ENCODE results near the gene DNAJC5.

GRCh38 chr20:63959699-63960075, 64.8 kb downstream of the DNAJC5 start:
- TF ChIP-seq PATZ1 (CRISPR knock-in tag; IDR thresholded peaks at IDR 0.05; ENCODE audit: borderline replicate concordance) (no peak), PPARA (CRISPR knock-in tag; IDR thresholded peaks at IDR 0.05; ENCODE audit: borderline replicate concordance) (no peak), ZNF70 (CRISPR knock-in tag; IDR thresholded peaks at IDR 0.05) (no peak), ESRRG (CRISPR knock-in tag; IDR thresholded peaks at IDR 0.05) (no peak), ZNF565 (CRISPR knock-in tag; conservative IDR thresholded peaks at IDR 0.05; ENCODE audit: low read depth) (no peak), ZFP30 (CRISPR knock-in tag; IDR thresholded peaks at IDR 0.05) (no peak), RARB (CRISPR knock-in tag; IDR thresholded peaks at IDR 0.05) (no peak), CSDC2 (CRISPR knock-in tag; IDR thresholded peaks at IDR 0.05) (no peak), ZFP3 (CRISPR knock-in tag; IDR thresholded peaks at IDR 0.05) (no peak), ARNTL (CRISPR knock-in tag; IDR thresholded peaks at IDR 0.05; ENCODE audit: borderline replicate concordance, low read depth) (no peak), TOX (CRISPR knock-in tag; IDR thresholded peaks at IDR 0.05; ENCODE audit: borderline replicate concordance) (no peak), BACH2 (CRISPR knock-in tag; IDR thresholded peaks at IDR 0.05; ENCODE audit: borderline replicate concordance) (no peak), ISL1 (CRISPR knock-in tag; IDR thresholded peaks at IDR 0.05) (no peak)

All from SK-N-SH treated with all-trans-retinoic acid at 6 μM for 48 hours (cell line).